Suprapubic skin (tissue), 3 donors: ENCODE measurements around the gene RAD23A.

Experiments used
- EP300 ChIP-seq: sonication (generic); formaldehyde crosslinking; IDR thresholded peaks from one replicate; pipeline ENCODE4 v1.6.1; 2017; ENCODE audit warnings: antibody characterized with exemption
- TF ChIP-seq, protein P1 (sequence below), 2 donors: fragments of 200-600 bp in 1 of 2; fragments of 450-650 bp in 1 of 2; sonication (generic) in 1 of 2; IDR thresholded peaks; one replicate each; pipeline ENCODE4 v1.5.1; 2016 to 2019; ENCODE audit warnings: antibody characterized with exemption in 2 of 2, mild to moderate bottlenecking in 1 of 2, moderate library complexity in 1 of 2

DNA sequence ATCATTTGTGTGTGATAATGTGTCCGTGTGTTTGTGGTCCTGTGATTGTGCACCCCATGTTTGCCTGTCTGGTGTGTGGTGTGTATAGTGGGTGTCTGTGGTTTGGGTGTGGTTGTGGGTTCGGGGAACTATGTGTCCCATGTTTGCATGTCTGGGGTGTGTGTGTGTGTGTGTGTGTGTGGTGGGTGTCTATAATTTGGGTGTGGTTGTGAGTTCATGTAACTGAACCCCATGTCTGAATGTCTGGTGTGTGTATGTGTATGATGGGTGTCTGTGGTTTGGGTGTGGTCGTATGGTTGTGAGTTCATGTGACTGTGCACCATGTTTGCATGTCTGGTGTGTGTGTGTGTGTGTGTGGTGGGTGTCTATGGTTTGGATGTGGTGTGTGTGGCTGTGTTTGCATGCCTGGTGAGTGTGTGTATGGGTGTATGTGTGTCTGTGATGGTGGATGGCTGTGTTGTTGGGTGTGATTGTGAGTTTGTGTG, 38.5 kb downstream of the RAD23A start:
- TF ChIP-seq, protein P1, sequence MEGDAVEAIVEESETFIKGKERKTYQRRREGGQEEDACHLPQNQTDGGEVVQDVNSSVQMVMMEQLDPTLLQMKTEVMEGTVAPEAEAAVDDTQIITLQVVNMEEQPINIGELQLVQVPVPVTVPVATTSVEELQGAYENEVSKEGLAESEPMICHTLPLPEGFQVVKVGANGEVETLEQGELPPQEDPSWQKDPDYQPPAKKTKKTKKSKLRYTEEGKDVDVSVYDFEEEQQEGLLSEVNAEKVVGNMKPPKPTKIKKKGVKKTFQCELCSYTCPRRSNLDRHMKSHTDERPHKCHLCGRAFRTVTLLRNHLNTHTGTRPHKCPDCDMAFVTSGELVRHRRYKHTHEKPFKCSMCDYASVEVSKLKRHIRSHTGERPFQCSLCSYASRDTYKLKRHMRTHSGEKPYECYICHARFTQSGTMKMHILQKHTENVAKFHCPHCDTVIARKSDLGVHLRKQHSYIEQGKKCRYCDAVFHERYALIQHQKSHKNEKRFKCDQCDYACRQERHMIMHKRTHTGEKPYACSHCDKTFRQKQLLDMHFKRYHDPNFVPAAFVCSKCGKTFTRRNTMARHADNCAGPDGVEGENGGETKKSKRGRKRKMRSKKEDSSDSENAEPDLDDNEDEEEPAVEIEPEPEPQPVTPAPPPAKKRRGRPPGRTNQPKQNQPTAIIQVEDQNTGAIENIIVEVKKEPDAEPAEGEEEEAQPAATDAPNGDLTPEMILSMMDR (IDR thresholded peaks at IDR 0.05) = no peak
- no peak for TF ChIP-seq EP300
